GM11168 (cell line): ENCODE measurements around the gene TTLL7.

ENCODE experiments used
- in situ Hi-C: fragments of 300-500 bp; cut with MboI; formaldehyde crosslinking; loops from one replicate; pipeline ENCODE4 v1.12.0; 2022; ENCODE audit warnings: low sequenced_read_pairs; ENCODE audit not compliant: unreplicated experiment

TTLL7 gene

GRCh38 chr1:83836543-83836942 is 162.4 kb downstream of the TTLL7 start:
- in situ Hi-C loops: no loop called here

GRCh38 chr1:83834621-83835264 is 164.2 kb downstream of the TTLL7 start:
- in situ Hi-C loops: no loop called here

- in situ Hi-C loops: no loop called here
These were observed 166.7 kb downstream of the TTLL7 start for GRCh38 chr1:83832194-83832593.

GRCh38 chr1:83829106-83829505 is 169.8 kb downstream of the TTLL7 start:
- in situ Hi-C loops: no loop called here

GRCh38 chr1:83828456-83828855 is 170.5 kb downstream of the TTLL7 start:
- in situ Hi-C loops: no loop called here

- in situ Hi-C loops: no loop called here
These were observed 171.2 kb downstream of the TTLL7 start for GRCh38 chr1:83827741-83828140.

- in situ Hi-C loops: no loop called here
These were observed 176.7 kb downstream of the TTLL7 start for GRCh38 chr1:83822208-83822607.

- in situ Hi-C loops: no loop called here
These were observed 179.5 kb downstream of the TTLL7 start for GRCh38 chr1:83819436-83819835.

- in situ Hi-C loops: no loop called here
These were observed 180.0 kb downstream of the TTLL7 start for GRCh38 chr1:83818916-83819315.

- in situ Hi-C loops: no loop called here
These were observed 182.1 kb downstream of the TTLL7 start for GRCh38 chr1:83816836-83817235.

- in situ Hi-C loops: no loop called here
These were observed 183.6 kb downstream of the TTLL7 start for GRCh38 chr1:83815330-83815729.
